Ramos (cell line): ENCODE data around the gene CCER1.

ENCODE experiments used
- in situ Hi-C: fragments of 300-500 bp; cut with MboI; formaldehyde crosslinking; loops from one replicate; pipeline ENCODE4 v1.14.3; 2022; ENCODE audit warnings: low sequenced_read_pairs; ENCODE audit not compliant: unreplicated experiment

CCER1 gene

DNA sequence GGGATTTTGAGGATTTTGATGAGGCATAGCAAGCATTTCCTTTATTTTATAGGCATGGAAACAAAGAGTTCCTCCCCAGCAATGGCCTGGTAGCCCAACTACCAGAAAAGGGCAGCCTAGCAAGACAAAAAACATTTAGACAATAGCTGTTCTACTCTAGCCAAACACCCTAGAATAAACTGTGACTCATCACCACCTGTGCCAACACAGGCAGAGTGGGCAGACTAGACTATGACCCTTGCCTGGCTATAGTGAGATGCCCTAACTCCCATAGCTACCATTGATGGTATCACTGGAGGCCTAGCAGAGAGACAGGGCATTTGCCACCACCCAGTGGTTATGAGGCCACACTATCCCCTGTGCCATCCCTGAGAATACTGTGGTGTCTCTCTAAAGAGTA is 15.5 kb upstream of the CCER1 start:
- in situ Hi-C loops: no loop called here

DNA sequence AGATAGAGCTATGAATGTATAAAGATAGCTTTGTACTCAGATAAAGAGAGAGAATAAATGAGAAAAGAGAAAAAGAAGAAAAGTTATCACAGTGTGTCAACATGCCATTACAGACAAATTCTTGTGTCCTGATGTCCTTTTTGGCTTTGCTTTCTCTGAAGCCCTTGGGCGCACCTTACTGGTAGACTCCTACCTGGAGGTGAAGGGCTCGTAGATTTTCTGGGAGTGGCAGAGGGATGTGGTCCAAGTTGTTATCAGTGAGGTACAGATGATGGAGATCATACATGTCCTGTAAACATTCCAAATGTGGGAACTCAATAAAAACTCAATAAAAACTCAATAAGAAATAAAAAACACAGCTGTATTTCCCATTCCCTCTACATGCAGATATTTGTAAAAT is 14.9 kb upstream of the CCER1 start:
- in situ Hi-C loops: no loop called here

DNA sequence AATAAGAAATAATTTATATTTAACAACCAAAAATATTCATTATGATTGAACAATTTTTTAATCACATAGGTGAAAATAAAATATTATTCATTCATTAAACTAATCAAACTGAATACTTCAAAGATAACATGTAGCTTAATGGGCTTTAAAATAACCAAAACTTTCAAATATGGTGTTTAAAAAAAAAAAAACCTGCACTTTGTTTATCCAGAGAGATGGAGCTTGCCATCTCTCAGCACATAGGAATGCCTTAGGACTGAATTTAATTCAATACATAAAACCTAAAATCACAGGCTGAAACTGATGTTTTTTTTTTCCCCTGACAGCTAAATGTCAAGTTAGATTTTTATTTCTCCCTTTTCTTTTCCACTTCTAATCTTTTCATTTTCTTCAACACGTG is 14.4 kb upstream of the CCER1 start:
- in situ Hi-C loops: no loop called here

DNA sequence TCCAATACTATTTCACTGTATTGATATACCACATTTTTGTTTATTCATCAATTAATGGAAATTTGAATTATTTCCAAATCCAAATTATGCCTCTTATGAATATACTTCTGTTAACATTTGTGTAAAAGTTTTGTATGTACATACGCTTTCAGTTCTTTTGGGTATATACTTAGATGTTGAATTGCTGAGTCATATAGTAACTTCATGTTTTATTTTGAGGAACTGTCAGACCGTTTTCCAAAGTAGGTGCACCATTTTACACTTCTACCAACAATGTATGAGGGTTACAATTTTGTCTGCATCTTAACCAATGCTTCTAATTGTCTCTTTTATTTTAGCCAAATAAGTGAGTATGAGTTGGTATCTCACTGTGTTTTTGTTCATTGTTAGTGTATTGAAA is 10.2 kb upstream of the CCER1 start:
- in situ Hi-C loops: no loop called here

DNA sequence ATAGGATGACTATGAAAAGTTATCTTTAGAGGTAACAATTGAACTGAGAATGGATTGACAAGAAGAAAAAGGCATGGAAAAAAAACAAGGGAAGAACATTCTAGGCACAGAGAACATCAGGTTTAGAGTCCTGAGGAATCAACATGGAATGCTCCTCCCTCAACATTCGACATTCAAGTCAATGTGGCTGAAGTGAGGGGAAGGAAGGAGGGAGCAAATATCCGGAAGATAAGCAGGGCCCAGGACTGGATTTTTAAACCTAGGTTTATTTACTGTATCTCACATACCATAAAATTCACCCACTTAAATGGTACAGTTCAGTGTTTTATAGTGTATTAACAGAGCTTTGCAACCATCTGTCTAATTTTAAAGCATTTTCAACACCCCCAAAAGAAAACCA is 9.6 kb upstream of the CCER1 start:
- in situ Hi-C loops: no loop called here

DNA sequence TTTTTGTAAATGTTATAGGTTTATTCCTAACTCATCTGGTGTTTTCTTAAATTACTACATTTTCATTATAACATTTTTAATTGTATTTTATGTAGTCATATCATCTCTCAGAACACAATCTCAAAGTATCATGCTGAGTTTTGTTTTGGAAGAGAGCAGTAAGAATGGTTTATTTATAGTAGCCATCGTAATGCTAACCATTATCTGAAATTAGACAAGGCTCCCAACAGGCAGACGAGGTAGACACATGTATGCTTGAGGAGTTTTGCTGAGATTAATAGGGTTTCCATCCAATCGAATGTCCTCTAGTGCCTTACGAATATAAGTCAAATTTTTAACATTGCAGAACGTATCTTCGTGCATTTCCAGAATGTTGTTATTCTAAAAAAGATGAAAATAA is 9.0 kb upstream of the CCER1 start:
- in situ Hi-C loops: no loop called here

DNA sequence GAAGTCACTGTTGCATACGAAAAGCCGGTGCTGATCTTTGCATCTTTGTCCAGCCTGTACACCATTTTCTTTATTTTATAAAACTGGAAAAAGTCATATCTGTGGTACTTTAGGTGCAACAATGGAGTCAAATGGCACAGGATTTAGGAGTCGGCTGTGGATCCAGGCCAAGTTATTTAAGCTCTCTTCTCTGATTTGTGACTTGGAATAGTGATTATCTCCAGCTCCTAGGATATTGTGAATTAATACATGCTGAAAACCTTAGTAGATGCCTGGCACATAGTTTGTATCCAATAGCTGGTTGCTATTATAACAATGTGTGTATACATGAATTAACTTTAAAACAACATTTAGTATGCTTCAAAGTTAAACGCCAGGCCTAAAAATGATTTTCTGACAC is 6.2 kb upstream of the CCER1 start:
- in situ Hi-C loops: no loop called here

GRCh38 chr12:90959538-90960139 is 4.7 kb upstream of the CCER1 start:
- in situ Hi-C loops: no loop called here

- in situ Hi-C loops: no loop called here
These were observed 4.1 kb upstream of the CCER1 start for GRCh38 chr12:90959032-90959431.

GRCh38 chr12:90958347-90958746 is 3.4 kb upstream of the CCER1 start:
- in situ Hi-C loops: no loop called here

DNA sequence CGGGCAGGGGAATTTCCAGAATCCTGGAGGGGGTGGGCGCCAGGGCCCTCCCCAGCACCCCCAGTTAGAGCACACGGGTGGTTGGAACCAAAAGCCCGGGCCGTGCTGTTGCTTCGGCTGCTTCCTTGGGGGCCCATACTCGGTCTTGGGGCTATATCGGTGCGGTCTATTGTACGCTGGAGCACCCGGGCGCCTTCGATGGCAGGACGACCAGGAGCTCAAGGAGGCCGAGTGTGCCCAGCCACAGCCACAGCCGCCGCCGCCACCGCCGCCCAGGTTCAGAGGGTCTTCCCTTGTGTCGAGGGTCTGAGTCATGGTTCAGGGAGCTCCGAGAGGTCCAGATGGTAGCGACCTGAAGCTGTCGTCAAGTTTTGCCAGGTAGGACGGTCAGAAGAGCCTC is 548 bp downstream of the CCER1 start:
- in situ Hi-C loops: no loop called here

DNA sequence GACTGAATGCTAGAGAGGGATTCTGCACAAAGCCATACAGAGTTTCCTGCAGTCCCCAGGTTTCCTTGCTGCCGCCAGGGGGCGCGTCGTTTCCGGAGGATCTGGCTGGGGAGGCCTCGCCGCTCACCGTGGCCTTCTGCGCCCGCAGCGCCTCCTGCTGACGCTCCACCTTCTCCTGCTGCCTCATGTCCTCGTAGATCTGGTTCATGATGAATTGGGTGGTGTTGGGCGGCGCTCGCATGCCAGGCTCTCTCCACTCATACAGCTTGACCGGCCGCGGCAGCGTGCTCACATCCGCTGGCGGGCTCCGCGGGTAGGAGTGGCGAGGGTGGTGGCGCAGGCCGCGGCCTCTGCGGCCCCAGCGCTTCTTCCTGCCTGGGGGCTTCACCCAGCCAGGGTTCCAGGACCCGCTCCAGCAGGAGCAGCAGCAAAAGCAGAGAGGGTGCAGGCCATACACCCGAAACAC is 987 bp downstream of the CCER1 start:
- in situ Hi-C loops: no loop called here

DNA sequence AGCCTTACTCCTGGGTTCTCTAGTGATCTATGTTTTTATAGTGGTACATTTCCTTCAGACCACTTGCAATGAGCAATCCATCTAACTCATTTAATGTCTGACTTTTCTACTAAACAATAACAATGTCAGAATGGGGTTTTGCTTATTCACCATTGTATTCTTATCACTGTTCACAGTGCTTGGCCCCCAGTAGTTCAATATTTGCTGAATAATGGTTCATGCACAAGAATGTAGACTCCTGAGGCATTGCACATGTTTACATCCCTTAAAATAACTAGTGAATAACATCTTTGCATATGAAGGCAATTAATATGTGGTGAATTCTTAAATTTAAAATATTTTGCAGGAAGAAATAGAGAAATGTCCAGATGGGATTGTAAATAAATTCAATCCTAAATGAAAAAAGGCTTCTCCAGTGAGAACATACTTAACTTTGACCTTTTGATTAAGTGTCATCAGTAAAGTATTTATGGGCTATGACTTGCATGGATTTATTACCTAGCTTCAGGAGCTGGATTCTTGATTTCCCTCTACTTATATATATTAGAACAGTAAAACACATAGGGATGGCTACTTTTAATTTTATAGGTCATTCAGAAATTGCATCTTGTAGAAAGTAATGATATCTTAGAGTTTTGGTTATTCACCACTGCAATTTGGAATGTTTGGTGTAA is 3.4 kb downstream of the CCER1 start:
- in situ Hi-C loops: no loop called here

DNA sequence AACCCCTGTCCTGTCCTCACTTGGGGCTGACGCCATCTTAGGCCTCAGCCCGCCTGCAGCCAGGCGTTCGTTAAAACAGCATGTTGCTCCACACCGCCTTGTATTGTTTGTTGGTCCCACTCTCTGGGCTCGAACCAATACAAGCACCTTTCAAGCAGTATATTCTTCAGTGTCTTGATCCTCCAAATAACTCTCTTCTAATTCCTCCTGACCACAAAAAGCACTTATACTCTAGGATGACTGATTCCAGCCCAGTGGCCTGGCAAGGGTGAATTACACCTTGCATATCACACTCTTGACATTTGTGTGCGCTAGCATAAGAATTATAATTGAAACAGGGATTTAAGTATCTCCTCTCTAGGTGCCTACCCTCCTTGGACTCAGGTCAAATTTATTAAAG is 7.1 kb downstream of the CCER1 start:
- in situ Hi-C loops: loop anchor here (25.0 kb wide), 1 partner anchor 1411 kb away; the partner anchor contains the start of gene POC1B

GRCh38 chr12:90945070-90945649 is 9.8 kb downstream of the CCER1 start:
- in situ Hi-C loops: loop anchor here (25.0 kb wide), 1 partner anchor 1408 kb away; the partner anchor contains the start of gene POC1B

DNA sequence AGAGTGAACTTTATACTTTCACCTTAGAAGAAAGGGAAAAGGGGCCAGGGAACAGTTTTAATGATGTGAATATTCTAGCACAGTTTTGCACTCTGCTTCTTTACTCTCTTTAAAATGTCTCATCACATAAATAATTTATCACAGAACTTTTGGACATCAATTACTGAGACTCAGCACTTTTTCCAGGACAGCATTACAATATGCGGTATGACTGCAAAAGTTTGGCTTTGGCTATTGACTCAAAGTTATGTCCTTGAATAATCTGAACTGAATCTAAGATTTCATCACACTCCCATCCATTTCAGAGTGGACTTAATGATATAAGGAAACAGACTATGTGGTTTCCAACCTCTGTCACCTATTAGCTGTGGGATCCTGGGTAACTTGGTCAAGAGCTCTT is 11.7 kb downstream of the CCER1 start:
- in situ Hi-C loops: loop anchor here (25.0 kb wide), 1 partner anchor 1406 kb away; the partner anchor contains the start of gene POC1B

DNA sequence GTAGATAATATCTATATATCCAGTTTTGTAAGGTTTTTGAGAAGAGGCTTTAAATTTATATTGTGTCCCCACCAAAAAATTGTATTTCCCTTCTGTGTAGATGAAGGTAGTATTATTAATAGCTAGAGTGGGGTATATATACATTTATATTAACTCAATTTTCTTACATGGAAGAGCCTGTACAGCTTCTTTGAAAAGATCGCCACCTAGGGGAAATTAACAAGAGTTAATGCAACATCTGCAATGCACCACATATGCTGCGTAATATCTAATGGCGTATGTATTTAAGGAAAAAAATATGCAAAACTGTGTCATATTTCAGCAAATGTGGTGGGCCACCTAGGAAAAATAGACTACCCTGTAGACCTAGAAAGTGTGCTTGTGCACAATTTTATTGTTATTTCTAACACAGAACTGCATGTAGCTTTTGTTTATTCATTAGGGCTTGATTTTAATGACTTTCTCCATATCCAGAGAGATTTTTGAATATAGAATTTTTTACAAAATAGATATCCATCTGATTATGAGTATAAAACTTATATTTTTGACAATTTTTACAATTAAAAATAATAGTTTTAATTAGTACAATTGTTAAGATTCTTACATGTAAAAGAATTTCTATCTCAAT is 14.0 kb downstream of the CCER1 start:
- in situ Hi-C loops: loop anchor here (25.0 kb wide), 1 partner anchor 1404 kb away; the partner anchor contains the start of gene POC1B

- in situ Hi-C loops: loop anchor here (25.0 kb wide), 1 partner anchor 1402 kb away; the partner anchor contains the start of gene POC1B
These were observed 15.6 kb downstream of the CCER1 start for GRCh38 chr12:90939382-90939781.

- in situ Hi-C loops: loop anchor here (25.0 kb wide), 1 partner anchor 1401 kb away; the partner anchor contains the start of gene POC1B
These were observed 16.5 kb downstream of the CCER1 start for GRCh38 chr12:90938451-90938850.

GRCh38 chr12:90937651-90938050 is 17.3 kb downstream of the CCER1 start:
- in situ Hi-C loops: loop anchor here (25.0 kb wide), 1 partner anchor 1400 kb away; the partner anchor contains the start of gene POC1B
